SK-MEL-5 (cell line): ENCODE measurements around the gene FCGR2B. TPM values are rescaled to one million over a fixed set of nuclear protein-coding genes. Genes with fewer than 3 reads are reported as not detected.
A peak's percentile ranks its signal among the peaks of the same experiment; 100 is the strongest.
"Not testable (repeated sequence)": the region's sequence is repeated elsewhere in the genome, so short reads cannot be mapped to it uniquely, and the experiment has no call there.

ENCODE experiments used
- DNase-seq: peaks from one replicate; pipeline ENCODE4 v3.0.0-alpha.2; 2016; ENCODE audit warnings: low read depth, low spot score
- in situ Hi-C: cut with HindIII; loops from 2 replicates; pipeline ENCODE4 v1.10.0; 2016; ENCODE audit warnings: low sequenced_read_pairs, high pct_unique_total_duplicates, low pct_unique_long_range_greater_than_20kb
- total RNA-seq: library from RNA; depleted of rRNA; stranded (reverse); fragments of >200 nt; shearing (Covaris generic); gene quantifications from 2 replicates; pipeline ENCODE4 v1.2.3, GENCODE V29; 2014

Gene FCGR2B
- total RNA-seq, 1 experiment from 2014 or later: 1.1 TPM

DNA sequence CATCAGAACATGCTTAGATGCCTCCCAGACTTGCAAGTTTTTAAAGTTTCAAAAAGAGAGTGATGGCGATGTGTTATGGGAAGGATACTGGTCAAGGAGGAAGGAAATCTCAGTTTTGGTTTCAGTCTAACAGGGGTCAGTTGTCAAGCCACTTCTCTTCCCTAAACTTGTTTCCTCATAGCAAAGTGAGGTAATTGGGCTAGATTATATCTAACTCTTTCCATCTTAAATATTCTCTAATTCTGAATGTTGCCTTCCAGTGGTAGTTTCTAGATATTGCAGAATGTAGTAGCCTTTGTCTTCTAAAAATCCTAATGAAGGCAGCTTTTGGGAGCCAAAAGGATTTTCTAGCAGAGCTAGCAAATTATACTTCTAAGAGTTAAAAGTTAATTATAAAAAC, 20.2 kb upstream of the FCGR2B start:
- DNase-seq: peak; percentile 46
- in situ Hi-C loops: not testable (repeated sequence)

DNA sequence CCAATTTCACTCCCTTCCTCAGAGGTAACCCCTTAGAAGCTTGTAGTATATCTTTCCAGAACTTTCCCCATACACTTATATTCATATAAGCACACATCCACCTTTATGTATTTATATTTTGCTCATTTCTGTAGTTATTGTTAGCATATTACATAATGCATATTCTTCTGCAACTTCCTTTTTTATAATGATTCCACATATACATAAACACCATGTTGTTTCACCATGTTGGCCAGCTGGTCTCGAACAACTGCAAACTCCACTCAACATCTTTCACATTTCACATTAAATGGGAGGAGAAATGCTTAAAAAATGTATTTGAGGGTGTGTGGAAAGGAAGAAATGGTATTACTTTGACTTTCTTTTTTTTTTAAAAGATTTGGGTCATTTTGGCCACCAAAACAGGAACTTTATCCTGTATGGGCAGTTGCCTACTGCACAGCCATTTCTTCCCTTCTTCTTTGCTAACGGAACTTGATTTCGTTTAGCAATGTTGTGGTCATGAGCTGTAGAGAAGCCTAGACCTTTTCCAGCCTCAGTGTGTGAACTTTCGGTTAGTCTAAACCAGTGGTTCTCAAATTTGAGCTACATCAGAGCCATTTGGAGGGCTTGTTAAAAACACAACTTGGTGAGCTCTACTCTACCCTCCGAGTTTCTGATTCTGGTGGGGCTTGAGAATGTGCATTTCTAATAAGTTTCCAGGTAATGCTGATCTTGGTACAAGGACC, 19.3 kb upstream of the FCGR2B start:
- DNase-seq, in situ Hi-C loops: not testable (repeated sequence)

- in situ Hi-C loops, DNase-seq: not testable (repeated sequence)
Measured at GRCh38 chr1:161644855-161645254, 18.1 kb upstream of the FCGR2B start.

DNA sequence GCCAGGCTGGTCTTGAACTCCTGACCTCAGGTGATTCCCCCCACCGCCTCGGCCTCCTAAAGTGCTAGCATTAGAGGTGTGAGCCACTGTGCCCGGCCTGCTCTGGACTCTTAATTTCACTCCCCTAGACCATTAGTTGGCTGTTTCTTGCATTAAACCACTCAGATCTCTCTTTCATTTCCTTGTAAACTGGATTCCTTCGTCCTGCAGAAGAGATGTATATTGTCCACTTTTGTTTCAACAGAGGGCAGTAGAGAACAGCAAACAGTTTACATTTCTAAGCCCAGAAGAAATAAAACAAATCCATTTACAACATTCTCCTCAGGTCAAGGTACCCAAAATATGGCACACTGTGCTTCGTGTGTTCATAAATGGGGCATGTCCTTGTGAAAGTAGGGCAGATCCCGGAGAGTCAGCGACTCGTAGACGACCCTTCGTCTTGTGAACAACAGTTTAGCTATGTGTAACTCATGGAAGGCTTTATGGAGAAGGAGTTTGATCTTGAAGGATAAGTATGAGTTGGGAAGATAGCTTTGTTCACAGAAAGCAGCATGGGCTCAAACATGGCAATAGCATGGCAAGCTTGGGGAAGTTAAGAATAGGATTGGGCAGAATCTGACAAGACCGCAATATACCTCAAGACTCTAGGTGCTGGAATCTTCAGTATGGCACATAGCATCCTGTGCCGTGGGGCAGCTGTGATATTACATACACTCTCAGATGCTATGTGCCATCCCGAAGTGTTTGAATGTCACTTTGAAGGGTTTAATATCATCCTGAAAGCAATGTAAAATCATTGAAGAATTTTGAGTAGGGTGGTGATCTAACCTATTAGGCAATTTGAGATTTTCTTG, 15.2 kb upstream of the FCGR2B start:
- in situ Hi-C loops: not testable (repeated sequence)
- peak; percentile 74 for DNase-seq

GRCh38 chr1:161653541-161653940, 9.4 kb upstream of the FCGR2B start:
- DNase-seq, in situ Hi-C loops: not testable (repeated sequence)

DNA sequence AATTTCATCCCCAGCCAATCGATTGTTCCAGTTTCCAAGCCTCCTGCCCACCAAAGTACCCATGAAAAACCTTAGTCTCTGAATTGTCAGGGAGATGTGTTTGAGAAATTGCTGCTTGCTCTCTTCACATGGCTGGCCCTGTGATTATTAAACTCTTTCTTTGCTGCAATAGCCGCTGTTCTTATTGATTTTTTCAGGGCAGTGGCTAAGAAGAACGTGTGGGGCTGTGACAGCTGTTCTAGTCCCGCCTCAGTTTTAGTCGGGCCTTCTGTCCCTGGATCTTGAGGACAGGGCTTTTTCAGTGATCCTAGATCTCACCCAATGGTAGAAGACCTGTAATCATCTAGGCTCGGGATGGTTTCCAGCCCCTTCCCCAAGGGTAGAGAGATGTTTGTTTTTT, 9.0 kb upstream of the FCGR2B start:
- DNase-seq, in situ Hi-C loops: not testable (repeated sequence)

GRCh38 chr1:161658524-161658923, 4.4 kb upstream of the FCGR2B start:
- DNase-seq, in situ Hi-C loops: not testable (repeated sequence)

DNA sequence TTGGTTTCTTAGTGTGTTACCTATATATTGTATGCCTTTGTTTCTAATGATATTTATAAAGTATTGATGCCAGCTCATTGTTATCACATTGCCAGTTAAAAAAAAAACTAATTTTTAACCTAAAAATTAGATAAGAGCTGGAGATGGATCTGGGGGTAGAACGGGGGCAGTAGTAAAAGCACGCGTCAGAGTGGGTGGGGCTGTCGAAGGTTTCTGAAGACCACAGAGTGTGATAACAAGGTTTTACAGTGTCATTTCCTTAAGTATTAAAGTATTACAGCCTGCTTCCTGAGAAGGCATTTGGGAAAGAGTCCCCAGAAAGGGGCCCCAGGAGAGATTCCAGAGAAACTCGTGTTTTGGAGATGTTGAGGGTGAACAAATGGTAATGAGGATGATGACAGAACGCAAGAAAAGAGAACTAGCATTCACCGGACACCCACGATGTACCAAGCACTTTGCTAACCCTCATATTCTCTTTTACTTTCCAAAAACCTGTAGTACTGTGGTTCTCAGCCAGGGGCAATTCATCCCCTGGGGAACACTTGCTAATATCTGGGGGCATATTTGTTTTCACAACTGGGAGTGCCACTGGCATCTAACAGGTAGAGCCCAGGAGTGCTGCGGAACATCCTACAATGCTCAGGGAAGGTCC, 1.2 kb upstream of the FCGR2B start:
- DNase-seq, in situ Hi-C loops: not testable (repeated sequence)

DNA sequence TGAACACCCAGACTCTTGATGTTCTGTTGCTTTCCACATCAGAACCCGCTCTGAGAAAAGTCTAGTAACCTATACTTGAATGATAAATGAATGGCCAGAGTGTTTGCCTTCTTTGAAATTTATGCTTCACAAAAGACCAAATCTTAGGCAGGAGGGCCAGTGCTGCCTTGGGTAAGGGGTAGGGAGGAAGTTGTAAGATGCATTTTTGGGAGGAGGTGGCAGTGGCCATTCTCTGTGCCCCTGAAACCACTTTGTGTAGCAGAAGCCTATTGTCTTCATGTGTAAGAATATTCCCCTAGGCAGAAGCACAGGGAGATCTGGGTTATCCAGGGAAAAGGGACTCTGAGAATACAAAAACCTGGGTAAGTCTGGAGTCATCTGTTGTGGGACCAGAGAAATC, 626 bp downstream of the FCGR2B start:
- in situ Hi-C loops, DNase-seq: not testable (repeated sequence)

DNA sequence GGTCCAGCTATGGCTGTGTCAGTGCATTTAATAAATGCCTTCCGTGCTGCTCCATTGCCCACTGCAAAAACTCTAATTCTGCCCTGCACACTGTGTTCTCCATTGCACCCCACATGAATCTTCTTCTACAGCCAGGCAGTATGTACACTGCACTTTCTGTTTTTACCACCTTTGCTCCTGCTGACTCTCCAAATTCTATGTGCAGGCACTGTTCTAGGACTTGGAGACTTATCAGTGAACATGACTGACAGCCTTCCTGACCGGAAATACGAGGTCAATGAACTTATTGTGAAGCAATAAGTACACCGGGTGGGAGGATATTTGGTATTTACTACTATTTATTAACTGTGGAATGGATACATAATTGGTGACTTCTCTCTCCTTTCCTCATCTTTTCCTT, 1.7 kb downstream of the FCGR2B start:
- DNase-seq, in situ Hi-C loops: not testable (repeated sequence)

DNA sequence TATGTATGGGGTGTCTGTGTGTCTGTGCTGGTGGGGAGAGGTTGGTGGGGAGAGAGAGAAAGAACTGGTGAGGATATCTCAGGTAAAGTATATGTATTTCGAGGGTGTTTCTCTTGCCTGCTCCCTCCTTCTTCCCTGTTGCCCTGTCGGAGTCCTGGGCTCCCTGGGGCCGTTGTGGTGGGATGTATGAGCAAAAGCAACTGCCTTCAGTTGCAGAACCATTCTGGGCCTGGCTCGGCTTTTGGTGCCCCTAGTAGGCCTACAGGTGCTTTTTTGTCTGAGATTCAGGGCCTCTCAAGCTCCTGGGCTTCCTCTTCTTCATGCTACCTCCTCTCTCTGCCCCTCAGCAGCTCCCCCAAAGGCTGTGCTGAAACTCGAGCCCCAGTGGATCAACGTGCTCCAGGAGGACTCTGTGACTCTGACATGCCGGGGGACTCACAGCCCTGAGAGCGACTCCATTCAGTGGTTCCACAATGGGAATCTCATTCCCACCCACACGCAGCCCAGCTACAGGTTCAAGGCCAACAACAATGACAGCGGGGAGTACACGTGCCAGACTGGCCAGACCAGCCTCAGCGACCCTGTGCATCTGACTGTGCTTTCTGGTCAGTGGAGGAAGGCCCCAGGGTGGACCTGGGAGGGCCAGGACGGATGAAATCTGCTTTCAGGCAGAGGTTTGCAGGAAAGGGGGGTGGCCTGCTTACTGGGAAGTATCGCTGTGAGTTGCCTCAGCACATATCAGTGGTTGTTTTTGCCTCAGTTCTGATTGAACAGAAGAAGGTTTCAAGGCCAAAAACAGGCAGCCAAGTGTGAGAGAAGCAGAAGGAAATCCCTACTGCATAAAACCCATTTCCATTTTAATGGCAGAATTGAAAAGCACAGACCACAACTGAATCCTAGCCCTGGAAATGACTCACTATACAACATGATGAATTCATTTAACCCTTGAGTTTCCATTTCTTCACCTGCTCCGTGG, 8.4 kb downstream of the FCGR2B start:
- DNase-seq, in situ Hi-C loops: not testable (repeated sequence)

DNA sequence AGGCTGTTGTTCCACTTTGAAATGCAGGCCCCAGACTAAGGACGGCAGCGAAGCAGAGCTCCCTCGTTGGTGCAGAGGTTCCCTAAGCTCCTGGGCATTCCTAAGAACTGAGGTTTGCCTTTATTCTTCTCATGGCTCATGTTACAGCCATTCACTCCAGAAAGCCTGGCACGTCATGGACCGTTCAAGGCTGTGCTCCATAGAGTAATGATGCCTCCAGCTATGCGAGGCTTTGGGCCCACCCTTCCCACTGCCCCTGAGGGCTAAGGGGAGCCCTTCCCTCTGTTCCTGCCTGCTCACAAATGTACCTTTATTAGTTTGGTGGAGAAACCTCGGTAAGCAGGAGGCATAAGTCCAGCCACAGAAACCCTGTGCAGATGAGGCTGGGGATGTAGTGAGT, 10.5 kb downstream of the FCGR2B start:
- in situ Hi-C loops: not testable (repeated sequence)

GRCh38 chr1:161674447-161674846, 11.5 kb downstream of the FCGR2B start:
- in situ Hi-C loops, DNase-seq: not testable (repeated sequence)

More for the DNA sequence above, 10.5 kb downstream of the FCGR2B start:
- not testable (repeated sequence) for DNase-seq

GRCh38 chr1:161674908-161675307, 12.0 kb downstream of the FCGR2B start:
- in situ Hi-C loops, DNase-seq: not testable (repeated sequence)

- in situ Hi-C loops: no loop called here
- peak; percentile 97 for DNase-seq
Measured at GRCh38 chr1:161676441-161676840, 13.5 kb downstream of the FCGR2B start.

DNA sequence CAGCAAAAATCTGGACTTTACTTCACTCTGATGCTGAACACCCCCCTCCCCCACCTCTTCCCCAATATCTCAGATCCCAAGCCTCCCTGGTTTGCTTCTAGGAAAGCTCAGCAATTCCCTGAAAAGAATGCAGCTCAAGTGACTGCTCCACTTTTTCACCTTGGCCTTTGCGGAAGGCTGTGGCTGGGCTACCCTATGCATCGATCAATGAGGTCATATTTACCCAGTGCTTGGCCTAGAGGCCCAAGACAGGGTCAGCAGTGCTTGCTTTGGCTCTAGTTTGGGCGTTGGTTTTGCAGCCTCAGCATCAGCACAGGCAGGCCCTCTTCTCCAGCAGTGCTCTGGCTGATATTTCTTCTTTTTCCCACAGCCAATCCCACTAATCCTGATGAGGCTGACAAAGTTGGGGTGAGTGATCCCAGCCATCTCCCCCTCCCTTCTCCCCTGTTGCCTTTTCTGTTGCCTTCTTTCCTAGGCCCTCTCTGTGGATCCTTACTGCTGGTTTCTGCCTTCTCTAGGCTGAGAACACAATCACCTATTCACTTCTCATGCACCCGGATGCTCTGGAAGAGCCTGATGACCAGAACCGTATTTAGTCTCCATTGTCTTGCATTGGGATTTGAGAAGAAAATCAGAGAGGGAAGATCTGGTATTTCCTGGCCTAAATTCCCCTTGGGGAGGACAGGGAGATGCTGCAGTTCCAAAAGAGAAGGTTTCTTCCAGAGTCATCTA, 14.2 kb downstream of the FCGR2B start:
- DNase-seq: peak; percentile 70
- in situ Hi-C loops: no loop called here
